HG03280 (cell line): ENCODE results near the gene CYP26B1.

Experiments
- ATAC-seq: cut with Tn5 transposase; IDR thresholded peaks from one replicate; pipeline ENCODE4 v1.9.1; 2021; ENCODE audit warnings: mild to moderate bottlenecking, moderate library complexity; ENCODE audit not compliant: unreplicated experiment

CYP26B1 gene

DNA sequence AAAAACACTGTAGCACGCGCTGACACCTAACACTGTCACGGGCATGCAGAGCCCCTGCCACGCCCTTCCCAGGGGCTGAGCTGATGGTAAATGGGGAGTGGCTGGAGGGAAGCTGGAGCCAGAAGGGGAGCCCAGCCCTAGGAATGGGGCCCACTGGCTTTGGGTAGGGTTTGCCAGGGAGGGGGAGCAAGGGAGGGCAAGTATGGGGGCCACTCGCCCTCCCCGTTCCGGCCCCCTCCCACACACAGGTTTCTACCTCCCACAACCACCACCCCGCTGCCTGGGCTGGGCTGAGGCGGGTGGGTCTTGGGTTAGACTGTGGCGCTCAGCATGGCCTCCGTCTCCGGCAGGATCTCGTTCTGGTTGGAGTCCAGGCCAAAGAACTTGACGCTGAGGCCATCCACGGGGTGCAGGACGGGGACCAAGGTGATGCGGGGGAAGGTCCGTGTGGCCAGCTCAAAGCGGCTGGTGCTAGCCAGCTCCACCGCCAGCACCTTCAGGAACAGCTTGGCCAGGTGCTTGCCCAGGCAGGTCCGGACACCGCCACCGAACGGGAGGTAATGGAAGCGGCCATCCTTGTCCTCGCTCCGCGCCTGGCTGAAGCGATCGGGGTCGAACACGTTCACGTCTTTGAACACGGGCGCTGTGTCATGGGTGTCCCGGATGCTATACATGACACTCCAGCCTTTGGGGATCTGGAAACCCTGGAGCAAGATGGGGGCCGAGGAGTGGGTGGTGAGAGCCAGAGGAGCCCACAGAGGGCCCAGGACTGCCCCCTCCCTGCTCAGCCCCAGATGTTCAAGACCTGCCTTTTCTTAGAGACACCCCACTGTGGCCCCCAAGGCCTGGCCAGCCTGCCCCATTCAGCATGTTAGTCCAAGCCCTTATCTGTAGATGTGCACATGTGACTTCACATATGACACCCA lies 15.5 kb downstream of the CYP26B1 start:
- ATAC-seq = no peak

DNA sequence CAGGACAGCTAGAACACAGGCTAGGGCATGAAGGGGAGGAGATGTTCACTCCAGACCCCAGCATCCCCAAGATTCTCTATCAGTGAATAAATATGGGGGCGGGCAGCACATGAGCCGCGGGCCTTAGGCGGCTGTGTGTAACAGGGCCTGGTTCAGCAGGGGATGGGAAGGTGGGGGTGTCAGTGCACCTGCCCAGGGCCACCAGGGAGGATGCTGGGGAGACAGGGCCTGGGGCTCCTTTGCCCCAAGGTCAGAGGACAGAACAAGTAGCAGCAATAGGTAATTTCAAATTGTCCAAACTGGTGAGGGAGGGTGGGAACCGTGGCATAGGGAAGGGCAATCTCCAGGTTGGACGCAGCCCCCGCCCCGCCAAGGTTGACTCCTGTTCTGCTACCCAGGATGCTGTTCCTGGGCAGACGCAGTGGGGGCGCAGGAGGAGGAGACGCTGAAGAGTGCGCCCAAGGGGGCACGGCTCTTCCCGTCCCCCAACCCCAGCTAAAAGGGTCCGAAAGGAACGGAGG lies 16.2 kb downstream of the CYP26B1 start:
- no peak for ATAC-seq

DNA sequence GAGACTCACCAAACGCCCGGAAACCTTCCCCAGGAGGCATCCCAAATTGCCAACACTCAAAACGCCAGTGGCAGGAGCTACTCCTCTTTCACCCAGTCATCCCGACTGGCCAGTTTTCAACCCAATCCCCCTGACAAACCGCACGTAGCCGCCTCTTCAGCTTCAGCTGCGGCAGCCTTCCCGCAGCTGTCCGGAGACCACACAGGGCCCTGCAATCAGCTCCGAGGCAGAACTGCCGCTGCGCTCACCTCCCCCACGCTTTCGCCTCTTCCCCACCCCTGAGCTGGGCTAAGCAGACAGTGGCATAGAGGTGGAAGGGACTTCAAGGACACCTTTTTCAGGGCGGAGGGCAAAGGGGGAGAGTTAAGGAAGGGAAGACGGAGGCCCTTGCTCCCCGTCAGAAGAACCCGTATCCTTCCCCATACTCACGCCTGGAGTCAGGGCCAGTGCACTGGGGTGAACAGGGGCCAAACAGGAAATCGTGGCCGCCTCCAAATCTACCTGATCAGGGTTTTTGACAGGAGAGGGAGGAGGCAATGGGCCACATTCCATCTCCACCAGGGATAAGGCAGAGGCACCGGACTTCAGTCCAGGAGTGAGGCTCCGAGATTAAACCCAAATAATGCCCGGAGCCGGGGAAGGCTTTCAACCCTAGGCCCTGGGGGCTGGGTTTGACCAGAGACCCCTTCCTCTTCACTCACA lies 16.9 kb downstream of the CYP26B1 start:
- no peak for ATAC-seq

DNA sequence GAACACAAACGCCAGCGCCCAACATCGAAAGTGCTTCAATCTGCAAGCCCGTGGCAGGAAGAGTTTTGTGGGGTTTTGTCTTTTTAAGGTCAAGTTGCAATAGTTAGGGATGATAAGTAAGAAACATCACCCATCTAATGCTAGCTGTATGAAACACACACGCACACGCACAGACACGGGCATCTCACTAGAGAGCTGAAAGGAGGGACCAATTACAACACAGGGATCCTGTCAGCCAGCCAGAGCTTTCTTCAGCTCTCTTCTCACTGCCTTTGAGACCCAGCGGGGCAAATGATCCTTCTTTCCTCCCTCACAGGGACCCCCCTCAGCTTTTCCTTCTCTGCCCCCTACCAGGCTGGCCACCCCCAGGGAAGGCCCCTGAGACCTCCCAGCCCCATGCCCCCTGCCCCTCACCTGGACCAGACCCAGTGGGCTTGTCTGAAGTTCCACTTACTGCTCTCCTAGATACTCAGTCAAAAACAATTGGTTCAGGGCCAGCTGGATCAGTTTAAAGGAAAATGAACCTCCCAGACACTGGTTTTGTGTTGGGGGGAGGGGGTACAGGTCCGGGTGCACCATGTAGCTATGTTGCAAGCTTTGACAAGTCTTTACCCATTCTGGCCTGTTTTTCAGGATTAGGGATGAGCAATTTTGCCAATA lies 17.9 kb downstream of the CYP26B1 start:
- no peak for ATAC-seq

DNA sequence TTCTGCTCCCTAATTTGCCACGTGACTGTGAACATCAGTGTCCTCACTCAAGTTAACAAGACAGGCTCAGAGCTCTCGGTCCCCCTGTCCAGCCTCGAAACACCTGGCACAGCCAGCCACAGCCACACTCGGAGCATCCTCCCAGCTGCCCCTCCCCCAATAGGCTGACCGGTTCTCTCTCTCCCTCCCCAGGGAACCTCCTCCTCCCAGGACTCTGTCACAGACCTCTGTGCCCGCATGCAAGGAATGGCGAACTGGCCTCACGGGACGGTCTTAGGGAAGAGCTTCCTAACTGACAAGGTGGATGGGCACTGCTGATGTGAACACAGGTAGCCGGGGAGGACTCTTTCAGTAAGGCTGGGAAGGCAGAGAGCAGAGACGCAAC lies 18.8 kb downstream of the CYP26B1 start:
- no peak for ATAC-seq

DNA sequence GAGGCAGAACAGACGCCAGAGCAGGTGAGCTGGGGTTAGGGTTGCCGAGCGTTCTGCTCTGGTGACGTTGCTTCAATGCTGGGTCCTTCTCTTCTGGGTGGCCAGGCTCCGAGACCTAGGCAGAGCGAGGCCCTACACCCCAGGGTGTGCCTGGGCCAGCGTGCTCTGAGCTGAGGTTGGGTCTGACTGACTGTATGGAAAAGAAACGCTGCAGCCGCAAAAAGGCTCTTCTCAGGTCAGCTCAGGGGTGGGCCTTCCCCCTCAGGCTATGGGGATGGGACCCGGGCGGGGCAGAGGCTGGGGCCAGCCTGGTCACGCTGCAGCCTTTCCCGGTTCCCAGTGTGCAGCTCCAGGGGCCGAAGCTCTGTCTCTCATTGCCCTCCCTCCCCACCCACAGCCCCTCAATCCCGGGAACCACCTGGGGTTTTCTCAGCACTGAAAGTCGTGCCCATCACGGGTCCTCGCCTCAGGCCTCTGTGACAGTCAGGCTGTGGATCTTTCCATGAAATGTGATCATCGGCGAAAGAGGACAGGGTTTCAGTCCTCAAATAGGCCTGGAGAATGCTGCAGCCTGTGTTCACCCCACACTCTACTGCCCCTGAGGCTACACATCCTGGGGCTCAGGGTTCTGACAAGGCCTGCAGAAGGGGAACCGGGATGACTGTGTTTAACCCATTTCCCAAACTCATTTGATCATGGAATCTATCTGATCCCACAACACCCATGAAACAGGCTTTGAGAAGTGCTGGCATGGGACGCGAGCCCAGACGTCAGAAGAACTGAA lies 19.4 kb downstream of the CYP26B1 start:
- ATAC-seq = no peak

DNA sequence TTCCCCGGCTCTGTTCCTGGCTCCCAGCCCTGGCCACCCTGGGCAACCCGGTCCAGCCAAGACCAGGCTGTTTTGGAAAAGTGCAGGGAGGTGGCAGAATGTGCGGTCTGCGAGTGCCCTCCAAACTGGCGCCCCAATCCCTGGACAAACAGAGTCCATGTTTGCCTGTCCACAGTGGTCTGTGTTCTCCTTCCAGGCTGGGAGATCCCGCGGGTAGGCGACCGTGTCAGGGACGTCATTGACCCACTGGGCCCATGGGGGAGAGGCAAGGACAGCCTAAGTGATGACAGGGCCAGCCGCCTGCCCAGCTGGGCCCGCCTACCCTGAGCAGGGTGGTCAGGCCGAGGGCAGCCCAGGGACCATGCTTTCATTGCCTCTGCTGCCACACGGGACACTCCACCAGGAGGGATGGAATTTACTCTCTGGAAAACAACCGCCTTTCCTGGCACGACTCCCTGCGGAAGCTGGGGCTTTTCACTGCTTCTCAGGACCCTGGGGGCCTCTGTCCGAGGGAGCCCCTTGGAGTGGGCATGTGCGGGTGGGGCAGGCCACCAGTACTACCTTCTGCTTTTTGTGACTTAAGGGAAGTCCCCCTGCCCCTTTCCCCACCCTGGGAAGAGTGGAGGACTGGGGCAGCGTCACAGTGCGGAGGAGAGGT lies 20.1 kb downstream of the CYP26B1 start:
- ATAC-seq = no peak

DNA sequence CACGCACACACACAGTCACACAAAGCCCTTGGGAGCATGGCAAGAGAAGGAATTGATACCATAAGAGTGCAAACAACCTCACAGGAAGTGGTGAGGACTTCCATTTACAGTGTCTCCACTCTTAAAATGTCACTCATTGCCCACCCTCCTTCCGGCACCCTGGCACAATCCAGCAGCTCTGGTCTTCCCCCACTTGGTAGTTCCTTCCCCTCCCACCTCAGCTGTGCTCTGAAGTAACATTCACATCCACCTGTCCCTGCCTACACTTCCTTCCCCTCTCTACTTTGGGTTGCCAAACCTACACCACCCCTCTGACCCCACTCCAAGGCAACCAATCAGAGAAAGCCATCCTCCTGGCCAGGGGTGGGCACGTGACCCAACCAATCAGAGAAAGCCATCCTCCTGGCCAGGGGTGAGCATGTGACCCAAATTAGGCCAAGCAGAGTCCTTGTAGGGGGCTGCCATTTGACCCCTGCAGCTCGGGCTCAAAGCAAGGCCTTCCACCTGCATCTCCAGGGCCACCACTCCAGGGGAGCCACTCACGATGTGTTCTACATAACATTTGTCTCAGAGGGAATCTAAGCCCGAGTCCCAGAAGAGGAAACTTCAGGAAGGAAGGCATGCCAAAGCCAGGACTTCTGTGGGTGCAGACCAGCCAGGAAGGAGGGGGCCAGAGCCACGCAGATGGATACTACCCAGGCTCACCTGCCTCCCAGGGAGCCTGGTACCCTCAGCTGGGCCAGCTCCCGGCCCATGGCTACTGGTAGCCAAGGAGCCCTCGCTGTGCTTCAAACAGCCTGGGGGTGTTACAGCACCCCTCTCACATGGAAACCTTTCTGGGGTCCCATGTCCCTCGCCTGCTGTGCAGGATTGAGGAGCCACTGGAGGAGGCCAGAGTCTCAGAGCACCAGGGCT lies 21.2 kb downstream of the CYP26B1 start:
- ATAC-seq = no peak

DNA sequence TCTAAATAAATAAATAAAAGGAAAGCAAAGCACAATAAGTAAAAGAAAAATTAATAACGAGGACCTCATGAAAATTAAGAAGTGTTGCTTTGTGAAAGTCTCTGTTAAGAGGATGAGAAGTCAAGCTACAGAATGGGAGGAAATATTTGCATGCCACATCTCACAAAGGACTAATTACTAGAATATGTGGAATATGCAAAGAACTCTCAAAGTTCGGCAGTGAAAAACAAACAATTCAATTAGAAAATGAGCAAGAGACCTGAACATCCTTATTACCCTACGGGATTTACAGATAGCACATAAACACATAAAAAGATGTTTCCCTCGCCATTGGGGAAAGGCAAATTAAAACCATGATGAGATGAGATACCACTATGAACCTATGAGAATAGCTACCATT lies 23.3 kb downstream of the CYP26B1 start:
- ATAC-seq = no peak

DNA sequence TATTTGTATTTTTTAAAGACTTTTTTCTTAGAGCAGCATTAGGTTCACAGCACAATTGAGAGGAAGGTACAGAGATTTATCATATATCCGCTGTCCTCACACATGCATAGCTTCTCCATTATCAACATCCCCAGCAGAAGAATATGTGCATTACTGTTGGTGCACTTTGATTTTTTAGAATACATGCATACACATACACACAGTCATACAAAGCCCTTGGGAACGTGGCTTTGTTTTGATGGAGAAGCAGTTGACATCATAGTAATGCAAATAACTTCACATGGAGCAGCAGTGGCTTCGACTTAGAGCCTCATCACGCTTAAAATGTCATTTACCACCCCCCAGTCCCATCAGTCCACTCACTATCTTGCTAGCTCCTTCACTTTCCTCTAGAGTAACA lies 26.5 kb downstream of the CYP26B1 start:
- no peak for ATAC-seq

DNA sequence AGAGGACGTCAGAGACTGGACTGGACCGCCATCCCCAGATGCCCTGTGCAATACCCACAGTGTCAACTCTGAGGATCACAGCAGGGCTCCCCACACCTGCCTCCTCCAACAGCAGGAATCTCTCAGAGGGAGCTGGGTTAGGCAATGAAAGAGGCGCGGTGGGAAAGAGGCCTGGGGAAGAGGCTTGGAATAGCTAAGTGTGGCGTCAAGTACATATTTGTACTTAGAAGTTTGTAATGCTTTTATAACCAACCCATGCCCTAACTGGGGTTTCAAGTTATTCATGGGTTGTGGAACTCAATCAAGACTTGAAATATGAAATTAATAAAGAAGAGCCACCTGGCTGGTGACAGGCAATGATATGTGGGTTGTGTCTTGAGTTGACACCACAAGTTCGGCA lies 28.7 kb downstream of the CYP26B1 start:
- no peak for ATAC-seq

DNA sequence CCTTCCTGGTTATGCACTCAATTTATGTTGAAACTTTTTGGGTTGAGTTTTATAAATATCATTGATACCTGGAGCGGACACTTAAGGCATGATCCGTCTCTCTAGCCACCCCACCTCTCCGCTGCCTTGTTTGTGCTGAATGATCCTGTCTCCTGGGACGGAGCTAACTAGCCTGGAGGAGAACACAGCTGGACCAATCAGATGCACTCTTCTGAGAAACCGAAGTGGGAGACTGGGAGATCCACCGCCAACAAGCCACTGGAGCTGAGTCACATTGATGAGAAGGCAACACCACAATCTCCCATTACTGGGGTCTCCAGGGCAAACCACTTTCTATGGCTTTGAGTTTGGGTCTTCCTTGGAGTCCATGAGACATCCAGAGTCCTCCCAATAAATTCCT lies 29.3 kb downstream of the CYP26B1 start:
- ATAC-seq = no peak

DNA sequence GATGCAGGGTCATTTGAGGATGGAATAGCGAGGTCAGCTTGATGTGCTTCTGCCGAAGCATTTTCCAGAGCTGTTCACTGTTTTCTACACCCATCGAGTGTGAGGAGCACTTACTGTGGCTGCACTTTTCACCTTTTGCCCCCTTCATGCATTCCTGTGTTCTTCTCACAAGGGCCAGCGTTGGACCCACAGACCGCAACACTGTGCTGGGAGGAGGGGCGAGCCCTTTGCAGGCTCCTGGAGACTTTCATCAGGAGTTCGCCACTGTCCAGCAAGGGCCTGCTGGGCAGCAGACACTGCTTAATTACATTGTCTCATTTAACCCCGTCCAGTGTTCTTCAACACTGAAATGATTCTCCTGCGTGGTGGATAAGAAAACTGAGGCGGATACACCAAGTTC lies 29.9 kb downstream of the CYP26B1 start:
- no peak for ATAC-seq

DNA sequence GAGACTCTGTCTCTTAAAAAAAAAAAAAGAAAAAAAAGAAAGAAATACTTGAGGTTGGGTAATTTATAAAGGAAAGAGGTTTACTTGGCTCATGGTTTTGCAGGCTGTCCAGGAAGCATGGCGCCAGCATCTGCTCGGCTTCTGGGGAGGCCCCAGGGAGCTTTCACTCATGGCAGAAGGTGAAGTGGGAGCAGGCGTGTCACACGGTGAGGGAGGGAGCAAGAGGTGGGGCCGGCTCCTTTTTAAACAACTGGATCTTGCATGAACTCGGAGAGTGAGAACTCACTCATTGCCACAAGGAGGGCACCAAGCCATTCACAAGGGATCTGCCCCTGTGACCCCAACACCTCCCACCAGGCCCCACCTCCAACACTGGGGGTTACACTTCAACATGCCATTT lies 30.6 kb downstream of the CYP26B1 start:
- ATAC-seq = no peak

DNA sequence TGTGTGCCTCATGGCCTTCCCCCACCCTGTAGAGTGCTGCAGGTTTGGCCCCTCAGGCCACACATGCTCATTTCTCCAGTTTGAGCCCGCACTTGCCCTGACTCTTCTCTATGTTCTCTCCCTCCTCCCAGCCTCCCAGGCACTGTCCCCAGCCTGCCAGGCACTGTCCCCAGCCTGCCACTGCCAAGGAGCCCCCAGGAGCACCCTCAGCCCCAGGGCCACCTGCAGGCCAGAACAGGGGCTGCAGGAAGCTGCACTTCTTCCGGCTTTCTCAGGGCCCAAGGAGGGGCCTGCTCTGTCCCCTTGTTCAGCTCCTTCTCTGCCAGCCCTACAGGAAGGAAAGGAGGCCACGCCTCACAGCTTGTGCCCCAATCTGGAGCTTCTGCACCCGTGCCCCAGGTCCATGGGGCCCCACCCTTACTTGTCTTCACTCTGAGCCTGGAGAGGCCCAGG lies 31.6 kb downstream of the CYP26B1 start:
- no peak for ATAC-seq

DNA sequence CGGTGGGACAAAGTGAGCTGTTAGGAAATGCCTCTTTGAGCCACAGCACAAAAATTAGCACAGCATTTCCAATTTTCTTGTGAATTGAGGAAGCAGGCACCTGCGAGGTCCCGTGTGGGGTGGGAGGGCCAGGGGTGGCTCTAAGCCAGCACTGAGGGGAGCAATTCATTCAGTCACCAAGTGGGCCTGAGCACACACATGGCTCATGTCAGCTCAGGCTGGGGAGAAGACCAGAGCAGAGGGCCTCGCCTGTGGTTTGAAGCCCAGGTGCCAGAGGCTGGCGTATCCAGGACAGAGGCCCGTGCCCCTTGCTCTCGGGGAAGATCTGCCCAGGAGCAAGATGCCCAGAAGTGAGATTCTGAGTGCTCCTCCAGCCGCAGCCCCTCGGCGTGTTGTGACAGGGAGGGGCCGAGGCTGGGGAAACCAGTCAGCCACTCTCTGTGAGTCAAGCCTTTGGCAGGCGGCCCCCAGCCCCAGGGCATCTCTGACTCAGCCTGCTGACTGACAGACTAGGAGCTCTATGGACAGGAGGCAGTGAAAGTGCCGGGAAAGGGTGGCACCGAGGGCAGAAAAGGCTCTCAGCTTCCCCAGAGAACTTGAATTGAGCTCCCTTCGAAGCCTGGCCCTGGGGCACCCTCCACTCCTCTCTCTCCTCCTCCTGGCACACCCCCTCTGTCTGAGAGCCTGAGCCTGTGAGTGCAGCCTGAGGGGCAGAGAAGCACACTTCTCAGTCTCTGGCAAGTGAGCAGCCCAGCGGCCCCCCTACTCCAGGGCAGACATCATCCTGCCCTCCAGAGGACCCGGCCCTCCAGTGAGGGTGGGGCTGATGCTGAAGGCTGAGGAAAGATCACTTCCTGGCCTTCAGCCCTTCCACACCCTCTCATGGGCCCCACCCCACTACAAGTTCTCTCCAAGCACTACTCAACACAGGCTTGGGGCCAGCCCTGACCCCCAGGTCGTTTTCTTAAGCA lies 32.3 kb downstream of the CYP26B1 start:
- no peak for ATAC-seq

DNA sequence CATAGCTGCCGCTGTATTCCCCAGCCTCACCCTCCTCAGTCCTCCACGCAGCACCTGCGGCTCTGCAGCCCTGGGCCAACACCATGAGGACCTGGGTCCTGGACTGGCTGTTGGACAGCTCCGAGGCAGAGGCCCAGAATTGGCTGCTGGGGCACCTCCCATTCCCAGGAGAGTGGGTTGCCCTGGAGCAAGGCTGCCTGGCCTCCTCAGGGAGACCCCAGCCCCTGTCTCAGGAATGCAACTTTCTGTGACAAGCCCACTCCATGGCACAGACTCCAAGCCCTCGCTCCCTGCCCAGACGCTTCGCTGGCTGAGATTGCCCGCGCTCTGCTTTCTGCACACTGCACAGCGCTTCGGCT lies 33.0 kb downstream of the CYP26B1 start:
- no peak for ATAC-seq
